Brain microvascular endothelial cell (primary cell): Measurements from ENCODE around the gene CARS1.

ENCODE experiments used
- DNase-seq: peaks from one replicate; pipeline ENCODE4 v3.0.0-alpha.2; 2020
- H3K27ac ChIP-seq: fragments of 250-450 bp; sonication (Bioruptor Pico); 2 replicates; pipeline ENCODE4 v1.5.1; 2020; ENCODE audit warnings: mild to moderate bottlenecking, moderate library complexity
- H3K27me3 ChIP-seq: fragments of 250-450 bp; sonication (Bioruptor Pico); replicated peaks from 2 replicates; pipeline ENCODE4 v1.5.1; 2020; ENCODE audit warnings: mild to moderate bottlenecking
- H3K36me3 ChIP-seq: fragments of 250-450 bp; sonication (Bioruptor Pico); replicated peaks from 2 replicates; pipeline ENCODE4 v1.5.1; 2020; ENCODE audit warnings: mild to moderate bottlenecking
- H3K4me3 ChIP-seq: 2 replicates; pipeline ENCODE4 v1.5.1; 2011; ENCODE audit warnings: low read depth, mild to moderate bottlenecking, control low read depth, low read length, moderate library complexity
- in situ Hi-C: cut with HindIII; loops from 2 replicates; pipeline ENCODE4 v1.10.0; 2017; ENCODE audit warnings: low sequenced_read_pairs, low pct_ligation_motif_present
- TF ChIP-seq, protein P1 (sequence below): IDR thresholded peaks from 2 replicates; pipeline ENCODE4 v1.5.1; 2011; ENCODE audit warnings: low read depth, mild to moderate bottlenecking, moderate library complexity, low read length, control low read depth, inconsistent platforms; ENCODE audit errors: missing control alignments

The CARS1 gene

DNA sequence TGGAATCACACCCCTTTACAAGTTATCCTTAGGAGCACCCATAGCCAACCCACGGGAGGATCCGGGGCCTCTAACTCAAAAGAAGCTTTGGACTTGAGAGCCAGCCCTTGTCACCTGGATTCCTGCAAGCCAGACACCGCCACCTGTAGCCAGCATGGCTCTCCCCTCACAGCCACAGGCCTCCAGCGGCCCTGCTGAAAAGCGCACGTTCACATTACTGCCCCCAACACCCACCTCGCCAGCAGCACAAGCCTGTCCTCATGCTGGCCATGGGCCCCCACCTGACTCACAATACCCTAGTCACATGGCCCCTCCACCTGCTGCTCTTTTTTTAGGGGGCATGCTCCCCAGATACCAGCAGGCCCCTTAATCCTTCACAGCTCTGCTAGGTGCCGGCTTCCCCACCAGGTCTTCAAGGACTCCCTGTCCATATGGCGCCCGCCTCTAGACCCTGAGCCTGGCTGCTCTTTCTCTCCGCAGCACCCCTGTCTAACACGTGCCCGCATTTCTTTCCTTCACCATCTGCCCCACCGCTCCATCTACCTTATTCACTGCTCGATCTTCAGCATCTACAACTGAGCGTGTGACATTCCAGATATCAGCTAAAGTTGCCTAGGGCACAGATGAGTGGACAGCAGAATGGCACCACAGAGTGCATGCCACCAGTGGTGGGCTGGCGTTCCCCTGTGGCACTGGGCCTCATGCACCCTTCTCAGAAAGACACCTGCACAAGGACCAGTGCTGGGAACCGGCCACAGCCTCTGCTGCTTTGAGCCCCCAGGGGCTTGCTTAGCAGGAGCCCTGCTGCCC lies 6.6 kb downstream of the CARS1 start:
- no peak for DNase-seq
- H3K27me3 ChIP-seq: no peaks in the 10 kb centered on the region
- peaks cover 10% of the 10 kb centered on the region for H3K36me3 ChIP-seq
- in situ Hi-C loops: no loop called here
- TF ChIP-seq, protein P1, sequence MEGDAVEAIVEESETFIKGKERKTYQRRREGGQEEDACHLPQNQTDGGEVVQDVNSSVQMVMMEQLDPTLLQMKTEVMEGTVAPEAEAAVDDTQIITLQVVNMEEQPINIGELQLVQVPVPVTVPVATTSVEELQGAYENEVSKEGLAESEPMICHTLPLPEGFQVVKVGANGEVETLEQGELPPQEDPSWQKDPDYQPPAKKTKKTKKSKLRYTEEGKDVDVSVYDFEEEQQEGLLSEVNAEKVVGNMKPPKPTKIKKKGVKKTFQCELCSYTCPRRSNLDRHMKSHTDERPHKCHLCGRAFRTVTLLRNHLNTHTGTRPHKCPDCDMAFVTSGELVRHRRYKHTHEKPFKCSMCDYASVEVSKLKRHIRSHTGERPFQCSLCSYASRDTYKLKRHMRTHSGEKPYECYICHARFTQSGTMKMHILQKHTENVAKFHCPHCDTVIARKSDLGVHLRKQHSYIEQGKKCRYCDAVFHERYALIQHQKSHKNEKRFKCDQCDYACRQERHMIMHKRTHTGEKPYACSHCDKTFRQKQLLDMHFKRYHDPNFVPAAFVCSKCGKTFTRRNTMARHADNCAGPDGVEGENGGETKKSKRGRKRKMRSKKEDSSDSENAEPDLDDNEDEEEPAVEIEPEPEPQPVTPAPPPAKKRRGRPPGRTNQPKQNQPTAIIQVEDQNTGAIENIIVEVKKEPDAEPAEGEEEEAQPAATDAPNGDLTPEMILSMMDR: no peak
- H3K27ac ChIP-seq: peak overlapping the region; percentile 91
- no peak overlapping the region for H3K4me3 ChIP-seq

DNA sequence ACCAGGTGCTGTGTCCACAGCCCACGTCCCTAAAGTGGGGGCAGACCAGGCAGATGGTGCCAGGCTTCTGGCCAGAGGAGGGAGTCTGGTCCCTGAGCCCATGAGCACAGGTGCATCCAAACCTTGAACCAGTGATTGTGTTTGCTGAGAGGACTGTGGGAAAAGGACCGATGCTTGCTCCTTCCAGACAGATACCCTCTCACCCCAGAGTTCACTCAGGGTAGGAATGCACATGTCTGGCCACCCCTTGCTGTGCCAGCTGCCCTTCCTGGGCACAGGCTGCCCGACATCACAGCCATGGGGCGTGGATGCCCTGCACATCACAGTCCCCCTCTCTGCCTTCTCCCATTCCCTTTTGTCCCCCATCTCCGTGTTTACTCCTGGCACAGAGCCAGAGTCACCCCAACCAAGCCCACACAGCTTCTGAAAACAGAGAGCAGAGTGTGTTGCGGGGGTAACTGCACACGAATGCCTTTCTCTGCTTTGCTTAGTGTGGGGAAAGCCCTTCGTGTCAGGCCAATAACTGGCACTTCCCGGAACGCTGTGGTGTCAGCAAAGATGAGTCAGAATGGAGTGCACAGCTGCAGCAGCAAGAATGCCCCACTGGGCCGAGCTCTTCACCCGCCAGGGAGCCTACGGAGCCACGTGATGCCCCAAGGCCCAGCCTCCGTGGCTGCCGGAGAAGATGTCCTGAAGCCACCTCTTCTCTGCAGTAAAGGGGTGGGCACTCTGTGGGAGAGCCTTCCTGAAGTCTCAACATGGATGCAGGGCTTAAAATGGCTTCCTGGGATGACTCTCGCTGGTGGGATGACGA lies 7.6 kb downstream of the CARS1 start:
- Histone ChIP-seq H3K27ac (peak overlapping the region; percentile 91), H3K27me3 (no peaks in the 10 kb centered on the region), H3K4me3 (no peak overlapping the region), H3K36me3 (peaks cover 15% of the 10 kb centered on the region)
- TF ChIP-seq, protein P1: peak; percentile 67
- peak; percentile 93 for DNase-seq
- in situ Hi-C loops: no loop called here

DNA sequence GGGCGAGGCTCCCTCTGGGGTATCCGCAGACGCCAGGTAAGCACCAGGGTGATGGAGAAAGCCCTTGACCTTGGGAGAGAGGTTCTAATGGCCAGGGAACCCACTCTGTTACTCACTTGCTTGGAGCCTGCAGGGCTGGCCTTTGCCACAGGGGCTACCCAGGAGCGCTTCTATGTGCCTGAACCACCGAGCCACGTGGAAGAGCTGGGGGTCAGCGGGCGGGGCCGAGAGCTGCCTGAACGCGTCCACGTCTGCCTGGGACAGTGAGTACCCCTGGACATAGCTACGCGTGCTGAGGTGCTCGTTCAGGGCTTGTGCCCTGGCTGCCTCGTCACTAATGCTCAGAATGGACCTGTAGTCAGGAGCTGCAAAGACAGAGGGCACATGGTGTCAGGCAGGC lies 9.6 kb downstream of the CARS1 start:
- Histone ChIP-seq H3K27ac (no peak overlapping the region), H3K36me3 (peaks cover 11% of the 10 kb centered on the region), H3K4me3 (no peak overlapping the region), H3K27me3 (no peaks in the 10 kb centered on the region)
- in situ Hi-C loops: no loop called here
- DNase-seq: no peak
- TF ChIP-seq, protein P1: no peak

DNA sequence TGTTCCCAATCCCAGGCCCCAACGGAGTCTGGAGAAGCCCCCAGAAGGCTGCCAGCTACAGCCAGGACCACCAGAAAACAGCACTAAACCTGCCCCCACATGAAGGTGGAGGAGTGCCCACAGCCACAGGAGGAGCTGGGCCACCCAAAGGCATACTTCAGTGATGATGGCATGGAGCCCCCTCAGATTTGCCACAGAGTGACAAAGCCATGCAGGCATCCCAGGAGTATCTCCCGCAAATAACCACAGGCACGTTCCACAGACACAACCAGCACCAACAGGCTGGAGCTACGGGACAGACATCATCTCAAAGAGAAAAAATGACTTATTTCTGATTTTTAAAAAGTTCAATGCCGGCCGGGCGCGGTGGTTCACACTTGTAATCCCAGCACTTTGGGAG lies 10.6 kb downstream of the CARS1 start:
- no peak for DNase-seq
- H3K27me3 ChIP-seq: no peaks in the 10 kb centered on the region
- H3K36me3 ChIP-seq: peaks cover 16% of the 10 kb centered on the region
- TF ChIP-seq, protein P1: no peak
- no peak overlapping the region for H3K4me3 ChIP-seq
- H3K27ac ChIP-seq: no peak overlapping the region
- in situ Hi-C loops: no loop called here

DNA sequence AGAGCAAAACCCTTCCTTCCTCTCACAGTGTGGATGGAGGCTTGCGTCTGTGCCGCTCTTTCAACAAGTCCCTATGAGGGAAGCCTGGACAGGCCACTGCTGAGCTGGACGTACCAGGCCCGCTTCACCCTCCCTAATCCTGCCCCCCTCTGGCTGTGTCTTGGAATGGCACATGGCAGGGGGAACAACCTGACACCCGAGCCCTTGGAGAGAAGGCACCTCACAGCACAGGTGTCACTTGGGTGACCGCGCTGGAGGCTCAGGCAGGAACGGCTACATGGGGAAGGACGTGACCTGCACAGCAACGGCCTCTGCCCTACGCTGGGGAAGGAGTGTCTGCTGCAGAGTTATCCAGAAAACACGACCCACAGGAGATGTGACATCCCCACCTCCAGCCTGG lies 11.0 kb downstream of the CARS1 start:
- in situ Hi-C loops: no loop called here
- H3K27me3 ChIP-seq: no peaks in the 10 kb centered on the region
- no peak overlapping the region for H3K27ac ChIP-seq
- TF ChIP-seq, protein P1: peak; percentile 49
- DNase-seq: no peak
- peaks cover 21% of the 10 kb centered on the region for H3K36me3 ChIP-seq
- H3K4me3 ChIP-seq: no peak overlapping the region
